Heart left ventricle (tissue), 16 donors: ENCODE data around the gene RPS17. TPM values are rescaled to one million over a fixed set of nuclear protein-coding genes. Genes with fewer than 3 reads are reported as not detected.

ENCODE experiments used
- ATAC-seq, 4 donors: fragments of 200-7000 bp; cut with Tn5 transposase; one replicate each; pipeline ENCODE4 v1.9.1; 2020 to 2022; ENCODE audit warnings: moderate library complexity in 4 of 4, mild to moderate bottlenecking in 3 of 4, moderate number of reproducible peaks in 1 of 4
- DNase-seq, 5 donors: peaks; one replicate each; pipeline ENCODE4 v3.0.0-alpha.2; 2020
- H3K27ac ChIP-seq, 12 donors: fragments of 200-600 bp; sonication (generic) in 4 of 12; one replicate each; pipeline versions ENCODE4 v1.5.0 to v1.8.0; 2016 to 2022; ENCODE audit warnings: mild to moderate bottlenecking in 2 of 12
- H3K27me3 ChIP-seq, 9 donors: fragments of 200-600 bp; sonication (generic) in 2 of 9; one replicate each; pipeline versions ENCODE4 v1.5.1 to v1.8.0; 2016 to 2022; ENCODE audit warnings: mild to moderate bottlenecking in 3 of 9
- H3K36me3 ChIP-seq, 9 donors: fragments of 200-600 bp; sonication (generic) in 2 of 9; one replicate each; pipeline versions ENCODE4 v1.5.0 to v1.8.0; 2018 to 2022; ENCODE audit warnings: mild to moderate bottlenecking in 2 of 9
- H3K4me1 ChIP-seq, 12 donors: fragments of 200-600 bp; sonication (generic) in 4 of 12; one replicate each; pipeline versions ENCODE4 v1.5.0 to v1.8.0; 2016 to 2022; ENCODE audit warnings: mild to moderate bottlenecking in 3 of 12
- H3K4me3 ChIP-seq, 12 donors: fragments of 200-600 bp; sonication (generic) in 4 of 12; one replicate each; pipeline versions ENCODE4 v1.5.0 to v1.8.0; 2017 to 2022; ENCODE audit warnings: mild to moderate bottlenecking in 9 of 12, moderate library complexity in 4 of 12
- H3K9me3 ChIP-seq, 12 donors: fragments of 200-600 bp; sonication (generic) in 4 of 12; one replicate each; pipeline versions ENCODE4 v1.5.0 to v1.8.0; 2016 to 2022; ENCODE audit warnings: mild to moderate bottlenecking in 1 of 12
- CTCF ChIP-seq, 12 donors: fragments of 200-600 bp; sonication (generic) in 4 of 12; IDR thresholded peaks; one replicate each; pipeline versions ENCODE4 v1.5.0 to v1.8.0; 2018 to 2022; ENCODE audit warnings: antibody characterized with exemption in 12 of 12, mild to moderate bottlenecking in 5 of 12
- POLR2A ChIP-seq, 2 donors: fragments of 450-650 bp; IDR thresholded peaks; one replicate each; pipeline ENCODE4 v1.6.1; 2017; ENCODE audit warnings: antibody characterized with exemption in 2 of 2, mild to moderate bottlenecking in 2 of 2, moderate library complexity in 2 of 2
- WGBS, 4 donors: extraction: QIAGEN DNeasy Blood & Tissue Kit in 2 of 4; methylation state at CpG; one replicate each; pipeline versions ENCODE4 v1.1.5 to v1.1.7; 2013 to 2018; 5-methylcytosine and 5-hydroxymethylcytosine counted together
- intact Hi-C, 10 donors: fragments of 100-400 bp; cut with DNase I; formaldehyde crosslinking; loops; one replicate each; pipeline versions ENCODE4 v1.11.1 to v1.14.2; 2022
- polyA plus RNA-seq, 2 donors: library from polyadenylated mRNA; stranded (reverse); fragments of 200-250 nt; gene quantifications; one replicate each; pipeline ENCODE4 v1.2.3, GENCODE V29; 2013
- total RNA-seq, 9 donors: library from RNA; depleted of rRNA in 2 of 9; stranded (reverse); fragments of >200 nt in 2 of 9; fragmentation: NEBNext Ultra II Directional in 3 of 9; extraction: Animal tissue kit (Norgen Biotek cat#: 25700) in 3 of 9; gene quantifications; one replicate each; pipeline versions ENCODE4 v1.1.0 to v1.2.4, GENCODE V29; 2016 to 2023
- donor health status: ischemic (EF 13 %, LVEDD 7.1; RV severe dilation, severe dysfunction).
- donor health status: healthy with polysubstance abuse.
- donor health status: DM: no; HTN: yes; CAD: no.
- donor health status: DM: no; HTN: no; CAD: no.
- donor health status: ischemic (EF 25% LVEDD 6.9; RV normal size, moderate dysfunction).
- donor health status: ischemic (EF 25% LVEDD 5.7; RV mildly dilated, moderate dysfunction).
- donor health status: healthy.
- donor health status: DM: yes; HTN: yes; CAD: no.
- donor health status: ischemic (EF 35%, LVEDD 5.7; RV mildly dilated, moderate dysfunction).
- donor health status: nonischemic (EF 11% LVEDD 7.7; RV severe dilation, severe dysfunction).
- donor health status: DM: yes; HTN: yes; CAD: no.
- donor health status: PGD.
- donor health status: ischemic (EF 29% LVEDD 5.4; RV normal size, mild dysfunction).
- donor health status: nonischemic (EF 23%, LVEDD 6.1; RV moderate dilation, normal function).

Gene RPS17
- total and polyA plus RNA-seq, 11 donors: 621 to 3,234 (median 882) TPM

GRCh38 chr15:82580713-82581112 is 40.5 kb upstream of the RPS17 start:
- 74 to 80% (median 75%) methylated on average over 2 of the region's 2 CpGs for WGBS, 4 donors
- Histone ChIP-seq H3K27me3 (peaks cover 0 to 10% (median 0%) of the 10 kb centered on the region in 9 donors), H3K9me3 (no peaks in the 10 kb centered on the region), H3K4me1 (no peaks in the 10 kb centered on the region), H3K27ac (no peak overlapping the region), H3K4me3 (no peak overlapping the region), H3K36me3 (no peaks in the 10 kb centered on the region)
- TF ChIP-seq POLR2A (IDR thresholded peaks at IDR 0.05) (no peak), CTCF (IDR thresholded peaks at IDR 0.05) (no peak)
- intact Hi-C loops: no loop called here
- ATAC-seq: no peak
- DNase-seq: no peak

- H3K4me1 ChIP-seq: peaks cover 0 to 12% (median 4%) of the 10 kb centered on the region in 12 donors
- DNase-seq (no peak), ATAC-seq (no peak)
- H3K9me3 ChIP-seq: no peaks in the 10 kb centered on the region
- TF ChIP-seq CTCF (IDR thresholded peaks at IDR 0.05): no peak
- TF ChIP-seq POLR2A (IDR thresholded peaks at IDR 0.05): no peak
- H3K36me3 ChIP-seq: no peaks in the 10 kb centered on the region
- no peak overlapping the region for H3K4me3 ChIP-seq
- no peak overlapping the region for H3K27ac ChIP-seq
- 62 to 74% (median 69%) methylated on average over 3 of the region's 3 CpGs for WGBS, 4 donors
- H3K27me3 ChIP-seq: peaks cover 0 to 2% (median 0%) of the 10 kb centered on the region in 9 donors
- intact Hi-C loops: no loop called here
Observed at GRCh38 chr15:82575335-82575734, 35.1 kb upstream of the RPS17 start.

- no peak for TF ChIP-seq CTCF (IDR thresholded peaks at IDR 0.05)
- no peak for TF ChIP-seq POLR2A (IDR thresholded peaks at IDR 0.05)
- H3K36me3 ChIP-seq: no peaks in the 10 kb centered on the region
Observed at GRCh38 chr15:82572986-82573385, 32.7 kb upstream of the RPS17 start.

GRCh38 chr15:82572311-82572710 is 32.1 kb upstream of the RPS17 start:
- peak overlapping the region in 7 of 12 donors; percentile 35 to 60 (median 53) for H3K4me3 ChIP-seq
- ATAC-seq (no peak), DNase-seq (no peak)
- H3K9me3 ChIP-seq: no peaks in the 10 kb centered on the region
- no peak for TF ChIP-seq POLR2A (IDR thresholded peaks at IDR 0.05)
- TF ChIP-seq CTCF (IDR thresholded peaks at IDR 0.05): no peak
- 72 to 83% (median 76%) methylated on average over 5 of the region's 5 CpGs for WGBS, 4 donors
- peaks cover 0 to 2% (median 0%) of the 10 kb centered on the region in 9 donors for H3K27me3 ChIP-seq
- no peaks in the 10 kb centered on the region for H3K36me3 ChIP-seq
- intact Hi-C loops: loop anchor here in 1 of 10 donors (5.0 kb wide), 1 partner anchor 50 kb away; no protein-coding TSS in a partner anchor
- peaks cover 0 to 12% (median 4%) of the 10 kb centered on the region in 12 donors for H3K4me1 ChIP-seq
- peak overlapping the region in 3 of 12 donors; percentile 53 to 70 (median 65) for H3K27ac ChIP-seq

More at GRCh38 chr15:82572986-82573385, 32.7 kb upstream of the RPS17 start:
- DNase-seq: no peak
- Histone ChIP-seq H3K27ac (no peak overlapping the region), H3K4me3 (no peak overlapping the region), H3K4me1 (peaks cover 0 to 12% (median 4%) of the 10 kb centered on the region in 12 donors), H3K9me3 (no peaks in the 10 kb centered on the region), H3K27me3 (peaks cover 0 to 2% (median 0%) of the 10 kb centered on the region in 9 donors)
- WGBS, 4 donors: 56 to 63% (median 60%) methylated on average over 3 of the region's 3 CpGs
- no peak for ATAC-seq
- intact Hi-C loops: loop anchor here in 1 of 10 donors (5.0 kb wide), 1 partner anchor 49 kb away; no protein-coding TSS in a partner anchor
